Nephron (organoid): ENCODE results near the gene ADAM17.

Experiments
- H3K27ac Mint-ChIP-seq, 3 experiments: 2 replicates each; pipeline ENCODE4 v1.8.0; 2020; ENCODE audit warnings: mixed read lengths in 3 of 3, mild to moderate bottlenecking in 2 of 3, moderate library complexity in 1 of 3
- H3K27me3 Mint-ChIP-seq: 2 replicates; pipeline ENCODE4 v1.8.0; 2021; ENCODE audit warnings: low read depth, mild to moderate bottlenecking, moderate library complexity, mixed read lengths
- H3K36me3 Mint-ChIP-seq: 2 replicates; pipeline ENCODE4 v1.8.0; 2020; ENCODE audit warnings: low read depth, mixed read lengths
- H3K4me1 Mint-ChIP-seq: 2 replicates; pipeline ENCODE4 v1.8.0; 2020; ENCODE audit warnings: mixed read lengths
- H3K4me3 Mint-ChIP-seq, 3 experiments: 2 replicates each; pipeline ENCODE4 v1.8.0; 2020; ENCODE audit warnings: mild to moderate bottlenecking in 3 of 3, mixed read lengths in 3 of 3, moderate library complexity in 2 of 3
- H3K9me3 Mint-ChIP-seq: 2 replicates; pipeline ENCODE4 v1.8.0; 2020; ENCODE audit warnings: mixed read lengths
- TF ChIP-seq, protein P1 (sequence below), 3 experiments: fragments of 200-600 bp; sonication (generic); IDR thresholded peaks; one replicate each; pipeline ENCODE4 v1.5.0; 2021; ENCODE audit warnings: antibody characterized with exemption in 3 of 3; ENCODE audit not compliant: unreplicated experiment in 3 of 3

Gene ADAM17

DNA sequence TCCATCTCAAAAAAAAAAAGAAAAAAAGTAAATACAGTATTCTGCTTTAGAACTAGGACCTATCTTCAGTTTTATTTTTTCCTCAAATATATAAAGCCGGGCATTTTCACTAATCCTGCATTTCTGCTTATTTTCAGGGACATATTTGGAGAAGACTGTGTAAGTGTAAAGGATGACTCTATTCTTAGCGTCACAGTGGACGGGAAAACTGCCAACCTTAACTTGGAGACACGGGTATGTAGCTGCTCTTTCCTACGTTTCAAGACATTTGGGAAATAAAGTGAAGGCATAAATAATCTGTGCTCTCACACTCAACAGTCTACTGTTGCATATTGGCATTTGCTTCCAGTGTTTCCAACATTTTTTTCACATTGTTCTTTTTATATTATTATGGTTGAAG lies 84.4 kb downstream of the ADAM17 start:
- no peaks in the 10 kb centered on the region for H3K9me3 Mint-ChIP-seq
- H3K36me3 Mint-ChIP-seq = peaks cover 42% of the 10 kb centered on the region
- TF ChIP-seq, protein P1, sequence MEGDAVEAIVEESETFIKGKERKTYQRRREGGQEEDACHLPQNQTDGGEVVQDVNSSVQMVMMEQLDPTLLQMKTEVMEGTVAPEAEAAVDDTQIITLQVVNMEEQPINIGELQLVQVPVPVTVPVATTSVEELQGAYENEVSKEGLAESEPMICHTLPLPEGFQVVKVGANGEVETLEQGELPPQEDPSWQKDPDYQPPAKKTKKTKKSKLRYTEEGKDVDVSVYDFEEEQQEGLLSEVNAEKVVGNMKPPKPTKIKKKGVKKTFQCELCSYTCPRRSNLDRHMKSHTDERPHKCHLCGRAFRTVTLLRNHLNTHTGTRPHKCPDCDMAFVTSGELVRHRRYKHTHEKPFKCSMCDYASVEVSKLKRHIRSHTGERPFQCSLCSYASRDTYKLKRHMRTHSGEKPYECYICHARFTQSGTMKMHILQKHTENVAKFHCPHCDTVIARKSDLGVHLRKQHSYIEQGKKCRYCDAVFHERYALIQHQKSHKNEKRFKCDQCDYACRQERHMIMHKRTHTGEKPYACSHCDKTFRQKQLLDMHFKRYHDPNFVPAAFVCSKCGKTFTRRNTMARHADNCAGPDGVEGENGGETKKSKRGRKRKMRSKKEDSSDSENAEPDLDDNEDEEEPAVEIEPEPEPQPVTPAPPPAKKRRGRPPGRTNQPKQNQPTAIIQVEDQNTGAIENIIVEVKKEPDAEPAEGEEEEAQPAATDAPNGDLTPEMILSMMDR (IDR thresholded peaks at IDR 0.05; ENCODE audit: unreplicated experiment in 3 of 3) = no peak
- no peak overlapping the region for H3K27ac Mint-ChIP-seq
- H3K4me3 Mint-ChIP-seq = no peak overlapping the region
- peaks cover 12% of the 10 kb centered on the region for H3K4me1 Mint-ChIP-seq
- H3K27me3 Mint-ChIP-seq = no peaks in the 10 kb centered on the region

DNA sequence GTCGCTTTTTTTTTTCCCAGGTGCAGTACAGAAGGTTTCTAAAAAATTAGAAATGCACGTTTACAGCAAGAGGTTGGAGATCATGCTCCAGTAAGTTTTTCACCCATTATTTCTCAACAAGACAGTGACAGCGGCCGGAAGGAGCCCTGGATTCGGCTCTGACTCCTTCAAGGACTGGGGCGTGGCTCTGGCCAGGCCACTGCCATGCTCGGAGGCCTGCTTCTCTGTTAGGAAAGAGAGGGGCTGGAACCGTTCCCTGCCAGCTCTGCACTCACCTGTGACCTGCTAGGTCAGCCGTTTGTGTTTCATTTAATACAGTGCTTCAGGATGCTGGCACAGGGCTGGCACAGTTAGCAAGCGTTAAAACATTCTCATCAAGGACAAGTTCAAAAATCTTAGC lies 87.9 kb downstream of the ADAM17 start:
- no peaks in the 10 kb centered on the region for H3K9me3 Mint-ChIP-seq
- H3K4me1 Mint-ChIP-seq = peaks cover 6% of the 10 kb centered on the region
- TF ChIP-seq, protein P1 (IDR thresholded peaks at IDR 0.05; ENCODE audit: unreplicated experiment in 3 of 3) = no peak
- H3K27me3 Mint-ChIP-seq = no peaks in the 10 kb centered on the region
- H3K4me3 Mint-ChIP-seq = no peak overlapping the region
- peaks cover 47% of the 10 kb centered on the region for H3K36me3 Mint-ChIP-seq
- H3K27ac Mint-ChIP-seq = no peak overlapping the region

DNA sequence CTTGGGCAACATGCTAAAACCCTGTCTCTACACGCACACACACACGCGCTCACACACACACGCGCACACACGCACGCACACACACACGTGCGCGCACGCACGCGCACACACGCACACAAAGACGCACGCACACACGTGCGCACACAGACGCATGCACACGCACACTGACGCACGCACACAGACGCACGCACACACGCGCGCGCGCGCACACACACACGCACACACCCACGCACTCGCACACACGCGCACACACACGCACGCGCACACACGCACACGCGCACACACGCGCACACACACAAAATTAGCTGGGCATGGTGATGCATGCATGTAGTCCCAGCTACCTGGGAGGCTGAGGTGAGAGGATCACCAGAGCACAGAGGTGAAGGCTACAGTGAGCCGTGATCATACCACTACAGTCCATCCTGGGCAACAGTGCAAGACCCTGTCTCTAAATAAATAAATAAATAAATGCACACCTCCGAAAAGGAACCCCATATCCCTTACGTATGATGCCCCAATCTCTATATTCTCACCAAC lies 89.4 kb downstream of the ADAM17 start:
- H3K27ac Mint-ChIP-seq = no peak overlapping the region
- H3K9me3 Mint-ChIP-seq = no peaks in the 10 kb centered on the region
- peaks cover 42% of the 10 kb centered on the region for H3K36me3 Mint-ChIP-seq
- TF ChIP-seq, protein P1 (IDR thresholded peaks at IDR 0.05; ENCODE audit: unreplicated experiment in 3 of 3) = no peak
- no peaks in the 10 kb centered on the region for H3K27me3 Mint-ChIP-seq
- peaks cover 6% of the 10 kb centered on the region for H3K4me1 Mint-ChIP-seq
- no peak overlapping the region for H3K4me3 Mint-ChIP-seq

DNA sequence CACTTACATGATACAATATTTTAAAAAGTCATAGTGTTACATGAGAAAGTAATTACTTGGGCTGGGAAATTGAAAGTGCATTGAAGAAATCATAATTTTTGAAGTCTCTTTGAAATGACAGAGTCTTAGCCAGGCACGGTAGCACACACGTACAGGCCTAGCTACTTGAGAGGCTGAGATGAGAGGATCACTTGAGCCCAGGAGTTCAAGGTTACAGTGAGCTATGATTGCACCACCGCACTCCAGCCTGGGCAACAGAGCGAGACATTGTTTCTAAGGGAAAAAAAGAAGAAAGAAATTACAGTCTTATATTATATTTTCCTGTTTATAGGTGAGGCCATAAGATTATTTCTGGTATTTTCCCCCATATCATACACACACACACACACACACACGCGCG lies 90.5 kb downstream of the ADAM17 start:
- Mint-ChIP-seq H3K27ac (no peak overlapping the region), H3K27me3 (no peaks in the 10 kb centered on the region), H3K9me3 (no peaks in the 10 kb centered on the region), H3K4me3 (no peak overlapping the region), H3K4me1 (peaks cover 6% of the 10 kb centered on the region), H3K36me3 (peaks cover 43% of the 10 kb centered on the region)
- TF ChIP-seq, protein P1 (IDR thresholded peaks at IDR 0.05; ENCODE audit: unreplicated experiment in 3 of 3) = no peak

DNA sequence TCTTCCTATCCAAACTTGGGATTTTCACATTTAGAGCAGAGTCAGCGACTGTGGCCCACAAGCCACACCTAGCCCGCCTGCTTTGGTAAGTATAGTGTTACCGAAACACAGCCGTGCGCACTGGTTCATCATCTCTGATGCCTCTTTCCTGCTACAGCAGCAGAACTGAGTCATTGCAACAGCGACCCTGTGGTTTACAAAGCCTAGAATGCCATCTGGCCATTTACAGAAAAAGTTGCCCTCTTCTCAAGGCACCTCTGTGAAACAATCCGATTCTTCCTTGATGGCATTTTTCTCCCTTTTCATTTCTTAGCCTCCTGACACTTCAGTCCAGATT lies 92.0 kb downstream of the ADAM17 start:
- H3K27me3 Mint-ChIP-seq = no peaks in the 10 kb centered on the region
- H3K4me3 Mint-ChIP-seq = no peak overlapping the region
- H3K36me3 Mint-ChIP-seq = peaks cover 49% of the 10 kb centered on the region
- no peaks in the 10 kb centered on the region for H3K9me3 Mint-ChIP-seq
- peaks cover 6% of the 10 kb centered on the region for H3K4me1 Mint-ChIP-seq
- TF ChIP-seq, protein P1 (IDR thresholded peaks at IDR 0.05; ENCODE audit: unreplicated experiment in 3 of 3) = no peak
- H3K27ac Mint-ChIP-seq = no peak overlapping the region

DNA sequence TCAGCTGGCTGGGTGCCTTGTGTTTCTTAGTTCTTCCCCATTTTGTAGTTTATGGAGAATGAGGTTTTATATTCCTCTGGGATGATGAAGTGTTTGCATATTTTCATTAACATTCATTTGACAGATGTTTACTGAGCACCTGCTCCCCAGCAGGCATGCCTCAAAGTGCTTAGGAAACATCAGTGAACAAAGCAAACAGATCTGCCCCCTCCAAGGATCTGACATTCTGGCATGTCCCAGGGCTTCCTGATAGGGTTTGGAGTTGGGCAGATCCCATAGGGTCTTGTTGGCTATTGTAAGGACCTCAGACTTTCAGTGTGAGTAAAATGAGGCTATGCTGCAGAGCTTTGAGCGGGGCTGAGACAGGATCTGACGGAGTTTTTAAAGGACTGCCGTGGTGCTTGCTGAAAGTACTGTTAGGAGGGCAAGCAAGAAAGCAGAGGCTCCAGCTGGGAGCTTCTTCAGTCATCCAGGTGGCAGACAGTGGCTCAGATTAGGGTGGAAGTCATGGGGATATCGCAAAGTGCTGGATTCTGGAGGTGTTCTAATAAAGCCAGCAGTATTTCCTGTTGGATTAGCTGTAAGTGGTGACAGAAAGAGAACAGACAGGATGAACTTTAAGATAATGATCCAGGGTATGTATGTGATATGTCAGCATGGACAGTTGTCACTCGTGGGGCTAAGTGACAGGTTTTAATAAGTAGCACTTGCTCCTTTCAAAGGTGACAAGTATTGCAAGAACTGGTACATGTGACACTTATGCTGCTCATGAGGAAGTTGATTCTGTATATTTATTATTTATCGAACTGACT lies 92.5 kb downstream of the ADAM17 start:
- H3K4me3 Mint-ChIP-seq = no peak overlapping the region
- no peaks in the 10 kb centered on the region for H3K27me3 Mint-ChIP-seq

More for the DNA sequence above, 92.5 kb downstream of the ADAM17 start:
- Mint-ChIP-seq H3K9me3 (no peaks in the 10 kb centered on the region), H3K4me1 (peaks cover 6% of the 10 kb centered on the region), H3K36me3 (peaks cover 49% of the 10 kb centered on the region), H3K27ac (no peak overlapping the region)
- TF ChIP-seq, protein P1 (IDR thresholded peaks at IDR 0.05; ENCODE audit: unreplicated experiment in 3 of 3) = no peak
